HepG2 (cell line): Measurements from ENCODE around the gene FZD4. TPM values are rescaled to one million over a fixed set of nuclear protein-coding genes. Genes with fewer than 3 reads are reported as not detected.

ENCODE experiments used
- ATF7 ChIP-seq, 2 experiments: fragments of 450-650 bp in 1 of 2; sonication (generic) in 1 of 2; formaldehyde crosslinking in 1 of 2; IDR thresholded peaks; 2 replicates each; pipeline versions ENCODE4 v1.4.0 to v1.6.1; 2016 to 2020; ENCODE audit warnings: antibody characterized with exemption in 1 of 2, mild to moderate bottlenecking in 1 of 2, missing genetic modification reagents in 1 of 2
- CSRNP2 ChIP-seq: sonication (generic); formaldehyde crosslinking; conservative IDR thresholded peaks from 2 replicates; pipeline ENCODE4 v1.8.0; 2022; ENCODE audit warnings: low read depth, missing genetic modification reagents
- ERF ChIP-seq: IDR thresholded peaks from 2 replicates; pipeline ENCODE4 v1.6.1; 2018; ENCODE audit warnings: missing biosample characterization, missing genetic modification reagents
- FOXC1 ChIP-seq: sonication (generic); formaldehyde crosslinking; IDR thresholded peaks from 2 replicates; pipeline ENCODE4 v1.8.0; 2022; ENCODE audit warnings: mild to moderate bottlenecking, missing genetic modification reagents, borderline replicate concordance
- ISL2 ChIP-seq: sonication (generic); formaldehyde crosslinking; IDR thresholded peaks from 2 replicates; pipeline ENCODE4 v1.5.0; 2020; ENCODE audit warnings: missing genetic modification reagents
- MTA1 ChIP-seq: sonication (generic); formaldehyde crosslinking; IDR thresholded peaks from 2 replicates; pipeline ENCODE4 v1.4.0; 2020; ENCODE audit warnings: missing genetic modification reagents, mild to moderate bottlenecking, borderline replicate concordance
- NFYC ChIP-seq: IDR thresholded peaks from 2 replicates; pipeline ENCODE4 v1.6.1; 2016; ENCODE audit warnings: missing genetic modification reagents, missing compliant biosample characterization
- NR1H2 ChIP-seq: sonication (generic); formaldehyde crosslinking; IDR thresholded peaks from 2 replicates; pipeline ENCODE4 v1.8.1; 2022; ENCODE audit warnings: low read depth, missing genetic modification reagents, borderline replicate concordance
- PCBP1 ChIP-seq: fragments of 200-400 bp; formaldehyde crosslinking; IDR thresholded peaks from 2 replicates; pipeline ENCODE4 v1.6.1; 2017; ENCODE audit warnings: mild to moderate bottlenecking, low read depth, low read length, borderline replicate concordance
- RERE ChIP-seq: IDR thresholded peaks from 2 replicates; pipeline ENCODE4 v1.6.1; 2016; ENCODE audit warnings: low read depth, missing genetic modification reagents, missing compliant biosample characterization
- ZBTB46 ChIP-seq: sonication (generic); formaldehyde crosslinking; IDR thresholded peaks from 2 replicates; pipeline ENCODE4 v1.4.0; 2020; ENCODE audit warnings: mild to moderate bottlenecking, missing genetic modification reagents, borderline replicate concordance
- ZNF251 ChIP-seq: sonication (generic); formaldehyde crosslinking; IDR thresholded peaks from 2 replicates; pipeline ENCODE4 v1.9.0; 2021; ENCODE audit warnings: mild to moderate bottlenecking, missing genetic modification reagents
- ZNF264 ChIP-seq: sonication (generic); formaldehyde crosslinking; IDR thresholded peaks from 2 replicates; pipeline ENCODE4 v1.4.0; 2020; ENCODE audit warnings: missing genetic modification reagents
- ZNF414 ChIP-seq: sonication (generic); formaldehyde crosslinking; IDR thresholded peaks from 2 replicates; pipeline ENCODE4 v1.5.0; 2020; ENCODE audit warnings: missing genetic modification reagents
- ZNF850 ChIP-seq: sonication (generic); formaldehyde crosslinking; conservative IDR thresholded peaks from 2 replicates; pipeline ENCODE4 v1.9.0; 2021; ENCODE audit warnings: mild to moderate bottlenecking, missing genetic modification reagents
- ZNF879 ChIP-seq: sonication (generic); formaldehyde crosslinking; IDR thresholded peaks from 2 replicates; pipeline ENCODE4 v1.8.1; 2023; ENCODE audit warnings: missing genetic modification reagents
- ZNF891 ChIP-seq: sonication (generic); formaldehyde crosslinking; IDR thresholded peaks from 2 replicates; pipeline ENCODE4 v1.5.0; 2020; ENCODE audit warnings: mild to moderate bottlenecking, missing genetic modification reagents
- ZSCAN20 ChIP-seq: sonication (generic); formaldehyde crosslinking; IDR thresholded peaks from 2 replicates; pipeline ENCODE4 v1.4.0; 2020; ENCODE audit warnings: missing genetic modification reagents, mild to moderate bottlenecking, borderline replicate concordance
- polyA plus RNA-seq, 8 experiments: library from polyadenylated mRNA; depleted of rRNA in 3 of 8; stranded (reverse) in 7 of 8; unstranded in 1 of 8; fragments of >200 nt; fragmentation: Illumina TruSeq in 4 of 8; extraction: Trizol in 4 of 8; gene quantifications; 2 replicates each; pipeline versions ENCODE4 v1.2.1 to v1.2.3, GENCODE V29; 2011 to 2016; ENCODE audit warnings: low read depth in 4 of 8, missing spikeins in 1 of 8, mixed read lengths in 1 of 8; ENCODE audit not compliant: insufficient read depth in 1 of 8
- total RNA-seq, 5 experiments: library from RNA; depleted of rRNA; stranded (reverse); fragments of >200 nt; fragmentation: Illumina TruSeq; extraction: Trizol; gene quantifications; 2 replicates each; pipeline ENCODE4 v1.2.3, GENCODE V29; 2016; ENCODE audit warnings: low read depth in 1 of 5

FZD4 gene
- total and polyA plus RNA-seq, 2 of the 13 experiments (the other 11 are each of a cell fraction or from before 2014, with no cell fraction given), result 46.5 to 70.4 TPM

- TF ChIP-seq CSRNP2, result no peak
- no peak for TF ChIP-seq PCBP1
- no peak for TF ChIP-seq RERE
- TF ChIP-seq ATF7 (IDR thresholded peaks at IDR 0.05), result no peak
- TF ChIP-seq ATF7 (CRISPR knock-in tag; IDR thresholded peaks at IDR 0.05), result no peak
- TF ChIP-seq MTA1 (CRISPR knock-in tag), result peak; percentile 51; the same call in 1 of the 2 replicates
- TF ChIP-seq ZNF251 (CRISPR knock-in tag), result no peak
- TF ChIP-seq ERF (CRISPR knock-in tag), result no peak; the same call in 1 of the 2 replicates
- no peak for TF ChIP-seq ZNF891 (CRISPR knock-in tag)
- no peak for TF ChIP-seq FOXC1 (CRISPR knock-in tag)
- TF ChIP-seq ISL2, result no peak; the same call in 1 of the 2 replicates
- no peak for TF ChIP-seq NFYC
- TF ChIP-seq ZSCAN20 (CRISPR knock-in tag), result 0 out of 2 replicates have a peak, but pooled peaks have one; percentile 92
- TF ChIP-seq ZNF850 (CRISPR knock-in tag), result no peak
- peak; percentile 69; the same call in 1 of the 2 replicates for TF ChIP-seq ZNF879 (CRISPR knock-in tag)
- TF ChIP-seq ZBTB46 (CRISPR knock-in tag), result no peak
- no peak for TF ChIP-seq ZNF414 (CRISPR knock-in tag)
- TF ChIP-seq NR1H2, result no peak
- TF ChIP-seq ZNF264 (CRISPR knock-in tag), result no peak
Measured at GRCh38 chr11:86954269-86955110, 705 bp downstream of the FZD4 start (continued).
